Liver (tissue), 9 donors: ENCODE data around the gene TTC21A. TPM values are rescaled to one million over a fixed set of nuclear protein-coding genes. Genes with fewer than 3 reads are reported as not detected.

ENCODE experiments used
- DNase-seq: peaks from one replicate; pipeline ENCODE4 v3.0.0-alpha.2; 2017; ENCODE audit warnings: low spot score
- H3K27ac ChIP-seq, 2 donors: one replicate each; pipeline ENCODE4 v1.7.0; 2013; ENCODE audit warnings: inconsistent platforms in 2 of 2, low read length in 2 of 2, control low read depth in 1 of 2, low read depth in 1 of 2, mild to moderate bottlenecking in 1 of 2
- H3K27me3 ChIP-seq, 4 donors: one replicate each; pipeline versions ENCODE4 v1.6.1 to v1.7.0; 2013; ENCODE audit warnings: low read length in 3 of 4, inconsistent platforms in 1 of 4, mild to moderate bottlenecking in 1 of 4, moderate library complexity in 1 of 4; ENCODE audit not compliant: control insufficient read depth in 4 of 4, insufficient read depth in 4 of 4
- H3K36me3 ChIP-seq, 4 donors: one replicate each; pipeline versions ENCODE4 v1.6.1 to v1.7.0; 2013; ENCODE audit warnings: low read length in 3 of 4, mild to moderate bottlenecking in 3 of 4, low read depth in 1 of 4, moderate library complexity in 1 of 4; ENCODE audit not compliant: control insufficient read depth in 4 of 4, insufficient read depth in 3 of 4
- H3K4me1 ChIP-seq, 4 donors: one replicate each; pipeline versions ENCODE4 v1.6.1 to v1.7.0; 2013; ENCODE audit warnings: low read length in 3 of 4, mild to moderate bottlenecking in 3 of 4, moderate library complexity in 1 of 4; ENCODE audit not compliant: control insufficient read depth in 4 of 4, insufficient read depth in 4 of 4
- H3K4me3 ChIP-seq, 3 donors: one replicate each; pipeline versions ENCODE4 v1.6.1 to v1.7.0; 2013; ENCODE audit warnings: low read length in 3 of 3, control low read depth in 1 of 3, low read depth in 1 of 3, mild to moderate bottlenecking in 1 of 3
- H3K9ac ChIP-seq, 2 donors: one replicate each; pipeline ENCODE4 v1.7.0; 2013; ENCODE audit warnings: low read length in 2 of 2, mild to moderate bottlenecking in 2 of 2, moderate library complexity in 2 of 2, control low read depth in 1 of 2, low read depth in 1 of 2
- H3K9me3 ChIP-seq, 4 donors: one replicate each; pipeline versions ENCODE4 v1.6.1 to v1.7.0; 2013; ENCODE audit warnings: low read length in 3 of 4; ENCODE audit not compliant: control insufficient read depth in 4 of 4
- ATF3 ChIP-seq: IDR thresholded peaks from 2 replicates; pipeline ENCODE4 v1.6.1; 2016; ENCODE audit warnings: antibody characterized with exemption
- EGR1 ChIP-seq, 2 donors: IDR thresholded peaks; 2 replicates each; pipeline ENCODE4 v1.6.1; 2016 to 2018; ENCODE audit warnings: antibody characterized with exemption in 2 of 2, low read depth in 2 of 2
- FOXA1 ChIP-seq: IDR thresholded peaks from 2 replicates; pipeline ENCODE4 v1.6.1; 2016; ENCODE audit warnings: antibody characterized with exemption
- FOXA2 ChIP-seq: IDR thresholded peaks from 2 replicates; pipeline ENCODE4 v1.6.1; 2016; ENCODE audit warnings: antibody characterized with exemption
- GABPA ChIP-seq, 2 donors: IDR thresholded peaks in 1 of 2; conservative IDR thresholded peaks in 1 of 2; 2 replicates each; pipeline ENCODE4 v1.6.1; 2016; ENCODE audit warnings: antibody characterized with exemption in 2 of 2, mild to moderate bottlenecking in 1 of 2, moderate library complexity in 1 of 2
- JUND ChIP-seq, 2 donors: IDR thresholded peaks; 2 replicates each; pipeline ENCODE4 v1.6.1; 2016; ENCODE audit warnings: antibody characterized with exemption in 2 of 2
- MAX ChIP-seq: IDR thresholded peaks from 2 replicates; pipeline ENCODE4 v1.6.1; 2016; ENCODE audit warnings: antibody characterized with exemption
- NR2F2 ChIP-seq: IDR thresholded peaks from 2 replicates; pipeline ENCODE4 v1.6.1; 2016; ENCODE audit warnings: antibody characterized with exemption
- RAD21 ChIP-seq, 2 donors: IDR thresholded peaks; 2 replicates each; pipeline ENCODE4 v1.6.1; 2016; ENCODE audit warnings: antibody characterized with exemption in 2 of 2, mild to moderate bottlenecking in 2 of 2
- REST ChIP-seq: IDR thresholded peaks from 2 replicates; pipeline ENCODE4 v1.6.1; 2016; ENCODE audit warnings: antibody characterized with exemption, mild to moderate bottlenecking
- RXRA ChIP-seq, 2 donors: IDR thresholded peaks; 2 replicates each; pipeline ENCODE4 v1.6.1; 2017 to 2018; ENCODE audit warnings: antibody characterized with exemption in 2 of 2, mild to moderate bottlenecking in 1 of 2
- SP1 ChIP-seq: IDR thresholded peaks from 2 replicates; pipeline ENCODE4 v1.6.1; 2018; ENCODE audit warnings: antibody characterized with exemption, mild to moderate bottlenecking
- TAF1 ChIP-seq: conservative IDR thresholded peaks from 2 replicates; pipeline ENCODE4 v1.6.1; 2016; ENCODE audit warnings: antibody characterized with exemption, mild to moderate bottlenecking
- YY1 ChIP-seq: IDR thresholded peaks from 2 replicates; pipeline ENCODE4 v1.6.1; 2016; ENCODE audit warnings: antibody characterized with exemption, mild to moderate bottlenecking
- WGBS: extraction: QIAGEN DNeasy Blood & Tissue Kit; methylation state at CpG from one replicate; pipeline ENCODE4 v1.1.7; 2013; 5-methylcytosine and 5-hydroxymethylcytosine counted together
- polyA plus RNA-seq, 2 donors: library from polyadenylated mRNA; stranded (reverse) in 1 of 2; unstranded in 1 of 2; fragments of 200-250 nt in 1 of 2; fragments of >200 nt in 1 of 2; fragmentation: Nextera tagmentation in 1 of 2; extraction: Ambion mirVana in 1 of 2; gene quantifications; one replicate each; pipeline versions ENCODE4 v1.2.1 to v1.2.3, GENCODE V29; 2013 to 2015
- total RNA-seq, 2 donors: library from RNA; depleted of rRNA; stranded (reverse); fragments of >200 nt; gene quantifications; one replicate each; pipeline ENCODE4 v1.2.3, GENCODE V29; 2014
- TF ChIP-seq, protein P1 (sequence below): fragments of 150-350 bp; IDR thresholded peaks from 2 replicates; pipeline ENCODE4 v1.5.1; 2017; ENCODE audit warnings: improper control_type of control experiment, low read depth, low read length; ENCODE audit not compliant: missing input control
- donor health status: healthy.
- donor health status: healthy.
- donor health status: healthy.
- donor health status: healthy.
- donor health status: healthy.

Gene TTC21A
- total and polyA plus RNA-seq, 4 donors, result 0.28 to 3.3 (median 1.6) TPM

DNA sequence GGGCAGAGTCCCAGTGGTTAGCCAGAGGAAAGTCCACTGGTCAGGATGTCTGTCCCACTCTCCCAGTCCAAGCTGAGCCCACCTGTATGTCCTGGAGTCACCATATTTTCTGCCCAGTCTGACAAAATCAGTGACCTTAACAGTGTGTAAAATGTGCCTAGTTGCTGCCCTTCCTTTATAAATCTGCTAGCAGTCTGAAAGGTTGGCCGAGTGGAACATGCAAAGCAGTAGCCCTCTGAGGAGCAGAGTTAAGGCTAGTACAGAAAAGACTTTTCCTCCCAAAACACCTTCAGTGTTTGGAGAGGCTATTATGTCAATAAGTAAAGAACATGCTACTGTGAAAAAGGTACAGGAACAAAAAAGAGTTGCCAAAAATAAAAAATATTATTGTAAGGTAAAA, 15.3 kb downstream of the TTC21A start:
- no peak overlapping the region for H3K27ac ChIP-seq
- DNase-seq, result no peak

GRCh38 chr3:39124876-39125840, 17.7 kb downstream of the TTC21A start:
- H3K36me3 ChIP-seq, result no peaks in the 10 kb centered on the region
- no peaks in the 10 kb centered on the region for H3K27me3 ChIP-seq
- no peak for DNase-seq
- H3K27ac ChIP-seq, result no peak overlapping the region
- no peak overlapping the region for H3K4me3 ChIP-seq
- H3K4me1 ChIP-seq, result no peaks in the 10 kb centered on the region
- H3K9me3 ChIP-seq, result no peaks in the 10 kb centered on the region
- WGBS, result 84% methylated on average over 5 of the region's 5 CpGs
- no peak overlapping the region for H3K9ac ChIP-seq
- TF ChIP-seq GABPA (IDR thresholded peaks at IDR 0.05 in 1 of 2, conservative IDR thresholded peaks at IDR 0.05 in 1 of 2), result no peak
- TF ChIP-seq TAF1, result no peak
- TF ChIP-seq RAD21 (IDR thresholded peaks at IDR 0.05), result peak; percentile 56 to 64
- TF ChIP-seq ATF3, result no peak
- TF ChIP-seq SP1, result no peak
- no peak for TF ChIP-seq EGR1 (IDR thresholded peaks at IDR 0.05; ENCODE audit: low read depth in 2 of 2)
- no peak for TF ChIP-seq FOXA1
- TF ChIP-seq FOXA2, result no peak
- no peak for TF ChIP-seq NR2F2
- TF ChIP-seq RXRA (IDR thresholded peaks at IDR 0.05), result no peak
- TF ChIP-seq JUND (IDR thresholded peaks at IDR 0.05), result no peak
- TF ChIP-seq, protein P1, sequence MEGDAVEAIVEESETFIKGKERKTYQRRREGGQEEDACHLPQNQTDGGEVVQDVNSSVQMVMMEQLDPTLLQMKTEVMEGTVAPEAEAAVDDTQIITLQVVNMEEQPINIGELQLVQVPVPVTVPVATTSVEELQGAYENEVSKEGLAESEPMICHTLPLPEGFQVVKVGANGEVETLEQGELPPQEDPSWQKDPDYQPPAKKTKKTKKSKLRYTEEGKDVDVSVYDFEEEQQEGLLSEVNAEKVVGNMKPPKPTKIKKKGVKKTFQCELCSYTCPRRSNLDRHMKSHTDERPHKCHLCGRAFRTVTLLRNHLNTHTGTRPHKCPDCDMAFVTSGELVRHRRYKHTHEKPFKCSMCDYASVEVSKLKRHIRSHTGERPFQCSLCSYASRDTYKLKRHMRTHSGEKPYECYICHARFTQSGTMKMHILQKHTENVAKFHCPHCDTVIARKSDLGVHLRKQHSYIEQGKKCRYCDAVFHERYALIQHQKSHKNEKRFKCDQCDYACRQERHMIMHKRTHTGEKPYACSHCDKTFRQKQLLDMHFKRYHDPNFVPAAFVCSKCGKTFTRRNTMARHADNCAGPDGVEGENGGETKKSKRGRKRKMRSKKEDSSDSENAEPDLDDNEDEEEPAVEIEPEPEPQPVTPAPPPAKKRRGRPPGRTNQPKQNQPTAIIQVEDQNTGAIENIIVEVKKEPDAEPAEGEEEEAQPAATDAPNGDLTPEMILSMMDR, result peak; percentile 13

More for the DNA sequence above, 15.3 kb downstream of the TTC21A start:
- no peak overlapping the region for H3K9ac ChIP-seq
- H3K4me3 ChIP-seq, result no peak overlapping the region
- H3K27me3 ChIP-seq, result no peaks in the 10 kb centered on the region
- WGBS, result 93% methylated on average over 1 of the region's 1 CpG
- no peak for TF ChIP-seq SP1
- no peak for TF ChIP-seq YY1
- no peak for TF ChIP-seq NR2F2
- TF ChIP-seq RAD21 (IDR thresholded peaks at IDR 0.05), result no peak
- no peak for TF ChIP-seq MAX
- TF ChIP-seq REST, result no peak
- TF ChIP-seq, protein P1, result no peak
- TF ChIP-seq TAF1, result no peak
- TF ChIP-seq FOXA1, result no peak
- no peaks in the 10 kb centered on the region for H3K9me3 ChIP-seq
- no peaks in the 10 kb centered on the region for H3K36me3 ChIP-seq
- peaks cover 0 to 4% (median 0%) of the 10 kb centered on the region in 4 donors for H3K4me1 ChIP-seq
